ENCODE measurements around the gene MINDY2.

The MINDY2 gene

GRCh38 chr15:58742022-58742813 lies 28.9 kb upstream of the MINDY2 start:
- Histone ChIP-seq H3K4me3 (ENCODE audit: low read length) (no peak overlapping the region), H3K9me3 (ENCODE audit: insufficient read depth, low read length) (no peaks in the 10 kb centered on the region), H3K79me2 (ENCODE audit: low read length) (peaks cover 96% of the 10 kb centered on the region), H3K27me3 (ENCODE audit: low read depth, low read length) (no peaks in the 10 kb centered on the region), H3K36me3 (replicated peaks; ENCODE audit: low read depth, low read length) (no peaks in the 10 kb centered on the region), H2AFZ (ENCODE audit: low read depth, low read length) (no peak overlapping the region), H3K27ac (ENCODE audit: low read length) (no peak overlapping the region), H3K9ac (ENCODE audit: low read length) (no peak overlapping the region), H4K20me1 (ENCODE audit: insufficient read depth, low read length) (peaks cover 84% of the 10 kb centered on the region), H3K4me2 (ENCODE audit: low read length) (no peak overlapping the region), H3K4me1 (ENCODE audit: low read length) (peaks cover 4% of the 10 kb centered on the region)
- TF ChIP-seq CTCF (IDR thresholded peaks at IDR 0.05; ENCODE audit: low read depth, low read length) (no peak), EZH2phosphoT487 (IDR thresholded peaks at IDR 0.05; ENCODE audit: low read depth) (no peak)

- TF ChIP-seq EZH2phosphoT487 (IDR thresholded peaks at IDR 0.05; ENCODE audit: low read depth), result no peak
- TF ChIP-seq CTCF (IDR thresholded peaks at IDR 0.05; ENCODE audit: low read depth, low read length), result no peak
- H4K20me1 ChIP-seq (ENCODE audit: insufficient read depth, low read length), result peaks cover 81% of the 10 kb centered on the region
These were observed 28.1 kb upstream of the MINDY2 start for GRCh38 chr15:58742819-58743502.

DNA sequence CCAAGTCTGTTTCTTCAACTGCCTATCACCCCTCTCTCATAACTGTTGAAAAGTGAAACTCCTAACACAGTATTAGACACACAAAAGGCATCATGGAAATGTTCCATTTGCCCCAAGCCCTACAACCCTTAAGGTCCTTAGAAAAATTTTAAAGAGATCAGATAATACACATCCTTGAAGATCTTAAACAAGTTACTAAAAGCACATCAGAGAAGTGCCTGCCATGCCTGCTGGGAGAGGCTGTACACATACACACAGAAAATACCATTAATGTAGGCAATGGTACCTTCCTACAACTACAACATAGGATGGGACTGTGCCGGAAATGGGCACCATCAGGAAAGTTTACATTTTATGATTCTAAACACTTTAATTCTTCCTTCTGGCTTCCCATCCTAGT lies 24.9 kb upstream of the MINDY2 start:
- H3K79me2 ChIP-seq (ENCODE audit: low read length), result peaks cover 83% of the 10 kb centered on the region
- H2AFZ ChIP-seq (ENCODE audit: low read depth, low read length), result no peak overlapping the region
- H4K20me1 ChIP-seq (ENCODE audit: insufficient read depth, low read length), result peaks cover 68% of the 10 kb centered on the region
- TF ChIP-seq CTCF (IDR thresholded peaks at IDR 0.05; ENCODE audit: low read depth, low read length) (no peak), EZH2phosphoT487 (IDR thresholded peaks at IDR 0.05; ENCODE audit: low read depth) (no peak)
- no peak overlapping the region for H3K4me3 ChIP-seq (ENCODE audit: low read length)
- H3K4me2 ChIP-seq (ENCODE audit: low read length), result no peak overlapping the region
- H3K36me3 ChIP-seq (replicated peaks; ENCODE audit: low read depth, low read length), result no peaks in the 10 kb centered on the region
- H3K27me3 ChIP-seq (ENCODE audit: low read depth, low read length), result no peaks in the 10 kb centered on the region
- no peak overlapping the region for H3K9ac ChIP-seq (ENCODE audit: low read length)
- H3K4me1 ChIP-seq (ENCODE audit: low read length), result peaks cover 18% of the 10 kb centered on the region
- no peak overlapping the region for H3K27ac ChIP-seq (ENCODE audit: low read length)
- no peaks in the 10 kb centered on the region for H3K9me3 ChIP-seq (ENCODE audit: insufficient read depth, low read length)

More at GRCh38 chr15:58742819-58743502, 28.1 kb upstream of the MINDY2 start:
- Histone ChIP-seq H3K4me1 (ENCODE audit: low read length) (peaks cover 9% of the 10 kb centered on the region), H2AFZ (ENCODE audit: low read depth, low read length) (no peak overlapping the region), H3K36me3 (replicated peaks; ENCODE audit: low read depth, low read length) (no peaks in the 10 kb centered on the region), H3K9me3 (ENCODE audit: insufficient read depth, low read length) (no peaks in the 10 kb centered on the region), H3K4me3 (ENCODE audit: low read length) (no peak overlapping the region), H3K4me2 (ENCODE audit: low read length) (no peak overlapping the region), H3K27ac (ENCODE audit: low read length) (no peak overlapping the region), H3K27me3 (ENCODE audit: low read depth, low read length) (no peaks in the 10 kb centered on the region), H3K79me2 (ENCODE audit: low read length) (peaks cover 96% of the 10 kb centered on the region), H3K9ac (ENCODE audit: low read length) (no peak overlapping the region)

Data from OCI-LY3 (cell line).